ENCODE data around the gene SLC38A8.
A peak's percentile ranks its signal among the peaks of the same experiment; 100 is the strongest.

Gene SLC38A8

GRCh38 chr16:83969771-83970429 is 72.7 kb downstream of the SLC38A8 start:
- DNase-seq (ENCODE audit: low spot score), result no peak

- DNase-seq (ENCODE audit: low spot score), result no peak
Observed at GRCh38 chr16:83968891-83969649, 73.5 kb downstream of the SLC38A8 start.

DNA sequence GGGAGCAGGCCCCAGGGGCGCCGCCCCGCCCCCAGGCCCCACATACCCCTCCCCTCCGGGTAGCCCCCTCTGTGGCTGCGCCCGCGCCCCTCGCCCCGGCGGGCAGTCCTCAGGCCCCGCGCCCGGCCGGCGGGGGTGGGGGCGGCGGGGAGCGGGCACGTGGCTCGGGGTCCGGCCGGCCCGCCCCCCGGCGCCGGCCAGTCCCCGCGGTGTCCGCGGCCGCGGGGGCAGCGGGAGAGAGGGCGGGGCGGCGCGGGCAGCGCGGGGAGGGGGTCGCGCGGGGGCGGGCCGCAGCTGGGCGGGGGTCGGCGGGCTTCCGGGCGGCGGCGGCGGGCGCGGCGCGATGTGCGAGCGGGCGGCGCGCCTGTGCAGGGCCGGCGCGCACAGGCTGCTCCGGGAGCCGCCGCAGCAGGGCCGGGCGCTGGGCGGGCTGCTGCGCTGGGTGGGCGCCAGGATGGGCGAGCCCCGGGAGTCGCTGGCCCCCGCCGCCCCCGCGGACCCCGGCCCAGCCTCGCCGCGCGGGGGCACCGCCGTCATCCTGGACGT is 74.2 kb downstream of the SLC38A8 start:
- no peak for DNase-seq (ENCODE audit: low spot score)

- DNase-seq (ENCODE audit: low spot score), result peak; percentile 81
Observed at GRCh38 chr16:83967838-83968305, 74.7 kb downstream of the SLC38A8 start, which contains the start of gene NECAB2. Gene NECAB2 (plus strand): TSS chr16:83968244. CDS start chr16:83968649, 405 bp downstream.

DNA sequence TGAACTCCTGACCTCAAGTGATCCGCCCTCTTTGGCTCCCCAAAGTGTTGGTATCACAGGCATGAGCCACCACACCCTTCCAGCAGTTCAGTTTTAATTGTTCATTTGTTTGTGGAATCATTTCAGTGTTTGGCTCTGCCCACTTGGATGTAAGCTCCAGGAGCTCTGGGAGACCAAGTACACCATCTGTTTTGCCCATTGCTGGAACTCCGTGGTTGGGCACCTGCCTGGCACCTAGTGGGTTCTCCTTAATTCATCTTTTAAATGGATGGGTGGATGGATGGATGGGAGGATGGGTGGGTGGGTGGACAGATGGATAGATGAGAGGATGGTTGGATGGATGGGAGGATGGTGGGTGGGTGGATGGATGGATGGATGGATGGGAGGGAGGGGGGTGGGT is 75.5 kb downstream of the SLC38A8 start:
- DNase-seq (ENCODE audit: low spot score), result no peak

GRCh38 chr16:83966153-83966696 is 76.4 kb downstream of the SLC38A8 start:
- DNase-seq (ENCODE audit: low spot score), result no peak

DNA sequence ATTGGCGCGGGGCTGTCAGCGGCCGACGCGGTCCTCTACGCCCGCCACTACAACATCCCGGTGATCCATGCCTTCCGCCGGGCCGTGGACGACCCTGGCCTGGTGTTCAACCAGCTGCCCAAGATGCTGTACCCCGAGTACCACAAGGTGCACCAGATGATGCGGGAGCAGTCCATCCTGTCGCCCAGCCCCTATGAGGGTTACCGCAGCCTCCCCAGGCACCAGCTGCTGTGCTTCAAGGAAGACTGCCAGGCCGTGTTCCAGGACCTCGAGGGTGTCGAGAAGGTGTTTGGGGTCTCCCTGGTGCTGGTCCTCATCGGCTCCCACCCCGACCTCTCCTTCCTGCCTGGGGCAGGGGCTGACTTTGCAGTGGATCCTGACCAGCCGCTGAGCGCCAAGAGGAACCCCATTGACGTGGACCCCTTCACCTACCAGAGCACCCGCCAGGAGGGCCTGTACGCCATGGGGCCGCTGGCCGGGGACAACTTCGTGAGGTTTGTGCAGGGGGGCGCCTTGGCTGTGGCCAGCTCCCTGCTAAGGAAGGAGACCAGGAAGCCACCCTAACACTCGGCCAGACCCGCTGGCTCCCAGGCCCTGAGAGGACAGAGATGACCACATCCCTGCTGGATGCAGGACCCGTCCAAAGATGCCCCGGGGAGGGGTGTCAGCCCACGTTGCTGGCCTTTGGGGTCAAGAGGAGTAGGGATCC is 77.0 kb downstream of the SLC38A8 start:
- DNase-seq (ENCODE audit: low spot score), result no peak

GRCh38 chr16:83964684-83965443 is 77.7 kb downstream of the SLC38A8 start:
- no peak for DNase-seq (ENCODE audit: low spot score)

- no peak for DNase-seq (ENCODE audit: low spot score)
Observed at GRCh38 chr16:83963277-83964119, 79.1 kb downstream of the SLC38A8 start.

GRCh38 chr16:83961591-83961990 is 81.0 kb downstream of the SLC38A8 start:
- no peak for DNase-seq (ENCODE audit: low spot score)

GRCh38 chr16:83960521-83961249 is 81.9 kb downstream of the SLC38A8 start:
- DNase-seq (ENCODE audit: low spot score), result no peak
